Ascending aorta (tissue), 2 donors: Measurements from ENCODE around the gene RASSF9. TPM values are rescaled to one million over a fixed set of nuclear protein-coding genes. Genes with fewer than 3 reads are reported as not detected.

Experiments used
- DNase-seq, 2 donors: peaks; one replicate each; pipeline ENCODE4 v3.0.0-alpha.2; 2019; ENCODE audit warnings: low spot score in 2 of 2
- H3K27ac ChIP-seq, 2 donors: fragments of 200-600 bp; sonication (generic); one replicate each; pipeline ENCODE4 v1.5.1; 2016 to 2017; ENCODE audit warnings: mild to moderate bottlenecking in 1 of 2
- H3K27me3 ChIP-seq: fragments of 200-600 bp; sonication (generic); one replicate; pipeline ENCODE4 v1.5.1; 2017
- H3K36me3 ChIP-seq, 2 donors: fragments of 200-600 bp; sonication (generic); one replicate each; pipeline ENCODE4 v1.5.1; 2016
- H3K4me1 ChIP-seq, 2 donors: fragments of 200-600 bp; sonication (generic); one replicate each; pipeline ENCODE4 v1.5.1; 2016 to 2017; ENCODE audit warnings: mild to moderate bottlenecking in 1 of 2
- H3K4me3 ChIP-seq, 2 donors: fragments of 200-600 bp; sonication (generic); one replicate each; pipeline ENCODE4 v1.5.1; 2016 to 2017; ENCODE audit warnings: mild to moderate bottlenecking in 1 of 2
- H3K9me3 ChIP-seq, 2 donors: fragments of 200-600 bp; sonication (generic); one replicate each; pipeline ENCODE4 v1.5.1; 2016
- intact Hi-C: fragments of 100-400 bp; cut with DNase I; formaldehyde crosslinking; loops from one replicate; pipeline ENCODE4 v1.15.1; 2023
- total RNA-seq: library from RNA; depleted of rRNA; stranded (reverse); fragments of >200 nt; gene quantifications from one replicate; pipeline ENCODE4 v1.1.0, GENCODE V29; 2016
- TF ChIP-seq, protein P1 (sequence below), 3 experiments: fragments of 200-600 bp in 2 of 3; fragments of 450-650 bp in 1 of 3; sonication (generic) in 2 of 3; IDR thresholded peaks; one replicate each; pipeline ENCODE4 v1.5.1; 2016 to 2019; ENCODE audit warnings: antibody characterized with exemption in 3 of 3, mild to moderate bottlenecking in 1 of 3, moderate library complexity in 1 of 3

RASSF9 gene
- total RNA-seq, 1 donor from 2014 or later, result 1.9 TPM

DNA sequence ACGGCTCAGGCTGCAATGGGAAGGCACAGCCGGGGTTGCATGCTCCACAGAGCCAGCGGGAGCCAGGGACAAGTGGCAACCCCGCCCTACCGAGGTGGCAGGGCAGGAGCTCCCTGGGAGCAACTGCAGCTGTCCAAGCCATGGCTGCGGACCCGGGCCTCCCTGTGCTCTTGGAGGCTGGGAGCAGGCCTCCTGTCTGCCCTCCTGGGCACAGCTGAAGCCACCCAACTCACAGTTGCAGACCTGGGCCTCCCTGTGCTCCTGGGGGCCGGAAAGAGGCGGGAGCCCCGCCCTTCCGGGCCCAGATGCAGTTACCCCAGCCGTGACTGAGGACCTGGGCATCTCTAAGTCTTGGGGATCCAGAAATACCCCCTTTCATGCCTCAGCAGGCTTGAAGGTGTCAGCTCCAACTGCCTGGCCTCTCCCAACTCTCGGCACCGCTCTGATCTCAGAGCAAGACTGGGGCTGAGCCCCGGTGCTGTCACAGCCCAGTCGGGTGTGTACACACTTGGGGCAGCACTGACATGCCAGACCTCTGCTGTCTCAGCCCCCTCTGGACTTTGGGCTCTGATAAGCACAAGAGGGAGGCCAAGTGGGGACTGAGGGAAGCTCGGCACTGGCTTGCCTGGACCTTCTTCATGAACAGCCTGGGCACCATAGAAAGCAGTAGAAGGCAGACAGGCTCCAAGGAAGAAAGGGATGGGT is 7.5 kb upstream of the RASSF9 start:
- intact Hi-C loops, result no loop called here
- H3K4me1 ChIP-seq, result no peaks in the 10 kb centered on the region
- H3K4me3 ChIP-seq, result no peak overlapping the region
- no peaks in the 10 kb centered on the region for H3K27me3 ChIP-seq
- H3K9me3 ChIP-seq, result no peaks in the 10 kb centered on the region
- TF ChIP-seq, protein P1, sequence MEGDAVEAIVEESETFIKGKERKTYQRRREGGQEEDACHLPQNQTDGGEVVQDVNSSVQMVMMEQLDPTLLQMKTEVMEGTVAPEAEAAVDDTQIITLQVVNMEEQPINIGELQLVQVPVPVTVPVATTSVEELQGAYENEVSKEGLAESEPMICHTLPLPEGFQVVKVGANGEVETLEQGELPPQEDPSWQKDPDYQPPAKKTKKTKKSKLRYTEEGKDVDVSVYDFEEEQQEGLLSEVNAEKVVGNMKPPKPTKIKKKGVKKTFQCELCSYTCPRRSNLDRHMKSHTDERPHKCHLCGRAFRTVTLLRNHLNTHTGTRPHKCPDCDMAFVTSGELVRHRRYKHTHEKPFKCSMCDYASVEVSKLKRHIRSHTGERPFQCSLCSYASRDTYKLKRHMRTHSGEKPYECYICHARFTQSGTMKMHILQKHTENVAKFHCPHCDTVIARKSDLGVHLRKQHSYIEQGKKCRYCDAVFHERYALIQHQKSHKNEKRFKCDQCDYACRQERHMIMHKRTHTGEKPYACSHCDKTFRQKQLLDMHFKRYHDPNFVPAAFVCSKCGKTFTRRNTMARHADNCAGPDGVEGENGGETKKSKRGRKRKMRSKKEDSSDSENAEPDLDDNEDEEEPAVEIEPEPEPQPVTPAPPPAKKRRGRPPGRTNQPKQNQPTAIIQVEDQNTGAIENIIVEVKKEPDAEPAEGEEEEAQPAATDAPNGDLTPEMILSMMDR (IDR thresholded peaks at IDR 0.05), result no peak
- H3K27ac ChIP-seq, result no peak overlapping the region
- DNase-seq, result no peak
- no peaks in the 10 kb centered on the region for H3K36me3 ChIP-seq

DNA sequence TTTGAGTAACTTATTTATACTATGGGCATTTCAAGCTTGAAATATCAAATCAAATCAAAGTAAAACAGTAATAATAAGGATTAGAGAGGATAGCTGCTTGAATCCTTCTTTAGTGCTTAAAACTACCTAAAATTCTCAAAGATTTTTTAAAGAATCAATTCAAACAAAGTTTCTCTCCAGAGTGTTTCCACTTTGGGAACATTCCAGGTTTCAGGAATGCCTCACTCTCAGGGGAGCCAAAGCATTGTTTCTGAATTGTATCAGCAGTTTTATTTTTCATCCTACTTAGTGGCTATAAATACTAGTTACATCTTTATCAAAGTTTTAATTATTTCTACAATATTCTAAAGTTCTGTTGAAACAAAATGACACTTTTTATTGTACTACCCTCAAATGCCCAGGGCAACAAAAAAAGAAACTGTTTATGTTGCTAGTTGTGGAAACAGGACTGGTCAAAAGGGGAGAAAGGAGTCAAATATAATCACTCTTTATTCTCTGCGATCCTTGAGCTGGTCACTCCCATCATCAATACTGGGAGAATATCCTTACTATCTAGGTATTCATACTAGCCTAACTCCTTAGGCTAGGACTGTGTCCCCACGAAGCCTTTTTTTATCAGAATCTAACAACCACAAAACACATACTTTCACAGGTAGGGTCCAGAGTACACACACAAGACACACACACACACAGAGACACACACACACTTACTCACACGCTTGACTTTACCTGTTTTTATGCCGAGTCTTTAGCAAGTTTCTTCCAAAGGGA is 598 bp downstream of the RASSF9 start:
- H3K4me3 ChIP-seq, result peak overlapping the region; percentile 44 to 69
- H3K9me3 ChIP-seq, result no peaks in the 10 kb centered on the region
- DNase-seq, result no peak
- H3K27me3 ChIP-seq, result no peaks in the 10 kb centered on the region
- intact Hi-C loops, result loop anchor here (10.0 kb wide), 1 partner anchor 121 kb away; no protein-coding TSS in a partner anchor
- H3K4me1 ChIP-seq, result peaks cover 0 to 7% of the 10 kb centered on the region in 2 donors
- TF ChIP-seq, protein P1 (IDR thresholded peaks at IDR 0.05), result no peak
- no peaks in the 10 kb centered on the region for H3K36me3 ChIP-seq
- peak overlapping the region; percentile 63 to 84 for H3K27ac ChIP-seq

DNA sequence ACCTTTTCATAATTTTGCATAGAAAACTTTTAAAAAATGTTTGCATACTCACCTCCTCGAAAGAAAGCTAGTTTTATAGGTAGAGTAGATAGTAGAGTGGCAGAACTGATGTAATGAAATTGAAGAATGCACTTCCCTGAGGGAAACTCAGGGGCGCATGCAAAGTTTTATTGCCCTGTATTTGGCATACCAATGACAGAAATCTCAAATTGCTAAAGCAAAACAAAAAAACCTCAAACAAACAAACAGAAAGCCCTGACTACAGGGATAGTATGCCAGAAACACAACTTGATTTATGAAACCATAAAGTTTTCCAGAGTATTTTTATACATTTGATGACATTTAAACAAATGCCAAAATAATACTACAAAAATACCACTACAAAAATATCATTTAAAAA is 1.8 kb downstream of the RASSF9 start:
- H3K4me3 ChIP-seq, result peak overlapping the region; percentile 44 to 69
- peak overlapping the region in 1 of 2 donors; percentile 84 for H3K27ac ChIP-seq
- intact Hi-C loops, result loop anchor here (10.0 kb wide), 1 partner anchor 120 kb away; no protein-coding TSS in a partner anchor
- TF ChIP-seq, protein P1 (IDR thresholded peaks at IDR 0.05), result no peak
- H3K4me1 ChIP-seq, result peaks cover 0 to 7% of the 10 kb centered on the region in 2 donors
- H3K36me3 ChIP-seq, result no peaks in the 10 kb centered on the region
- DNase-seq, result no peak
- no peaks in the 10 kb centered on the region for H3K27me3 ChIP-seq
- no peaks in the 10 kb centered on the region for H3K9me3 ChIP-seq

DNA sequence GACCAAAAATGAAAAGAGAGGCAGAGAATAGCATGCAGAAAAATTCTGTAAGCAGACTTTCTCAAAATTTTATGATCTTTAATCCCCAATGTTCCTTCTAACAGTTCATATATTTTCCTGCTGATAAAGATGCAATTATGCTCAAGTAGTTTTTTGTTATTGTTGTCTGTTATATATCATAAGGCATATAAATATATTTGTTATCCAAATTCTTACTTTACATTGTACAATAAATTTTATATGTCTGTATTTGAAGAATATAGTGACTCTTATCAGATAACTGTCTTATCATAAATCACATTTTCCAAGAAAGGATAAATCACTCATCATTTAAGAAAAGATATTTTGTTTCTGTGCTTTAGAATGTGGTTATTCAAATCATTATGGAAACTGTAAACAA is 2.6 kb downstream of the RASSF9 start:
- Histone ChIP-seq H3K4me3 (peak overlapping the region in 1 of 2 donors; percentile 69), H3K27ac (no peak overlapping the region), H3K4me1 (peaks cover 0 to 7% of the 10 kb centered on the region in 2 donors), H3K36me3 (no peaks in the 10 kb centered on the region), H3K27me3 (no peaks in the 10 kb centered on the region), H3K9me3 (no peaks in the 10 kb centered on the region)
- intact Hi-C loops, result loop anchor here (10.0 kb wide), 1 partner anchor 119 kb away; no protein-coding TSS in a partner anchor
- no peak for DNase-seq
- TF ChIP-seq, protein P1 (IDR thresholded peaks at IDR 0.05), result no peak

DNA sequence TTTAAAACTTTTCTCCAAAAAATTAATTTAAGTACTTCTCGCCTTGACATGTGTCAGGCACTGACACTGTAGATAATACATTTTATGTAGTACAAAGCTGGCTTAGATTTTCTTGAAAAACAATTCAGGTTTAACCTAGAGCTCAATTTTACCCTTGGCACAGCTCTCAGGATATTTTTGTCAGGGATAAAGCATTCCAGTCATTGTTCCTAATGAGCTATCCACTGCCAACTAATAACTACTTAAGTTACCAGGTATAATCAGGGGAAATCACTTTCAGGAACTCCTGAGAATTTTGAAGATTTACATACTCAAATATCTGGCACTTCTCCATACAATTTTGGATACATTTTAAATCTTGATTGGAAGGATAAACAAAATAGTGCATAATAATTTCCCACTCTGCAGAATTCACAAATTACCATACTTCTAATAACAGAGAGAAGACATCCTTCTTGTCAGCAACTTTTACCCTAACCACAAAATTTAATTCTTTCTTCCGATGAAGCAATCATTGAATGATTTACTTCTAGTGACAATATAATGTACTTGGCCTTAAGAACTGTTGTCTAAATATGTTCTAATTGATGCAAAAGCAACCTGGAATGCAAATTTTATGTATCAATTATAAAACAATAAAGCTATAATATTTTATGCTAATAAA is 4.8 kb downstream of the RASSF9 start:
- Histone ChIP-seq H3K27ac (no peak overlapping the region), H3K36me3 (no peaks in the 10 kb centered on the region)

More for the DNA sequence above, 4.8 kb downstream of the RASSF9 start:
- no peak overlapping the region for H3K4me3 ChIP-seq
- no peaks in the 10 kb centered on the region for H3K27me3 ChIP-seq
- TF ChIP-seq, protein P1 (IDR thresholded peaks at IDR 0.05), result no peak
- H3K4me1 ChIP-seq, result peaks cover 0 to 7% of the 10 kb centered on the region in 2 donors
- DNase-seq, result no peak
- intact Hi-C loops, result loop anchor here (10.0 kb wide), 1 partner anchor 117 kb away; no protein-coding TSS in a partner anchor
- H3K9me3 ChIP-seq, result no peaks in the 10 kb centered on the region
